Endothelial cell of umbilical vein (primary cell): ENCODE data around the gene CHRNB1. TPM values are rescaled to one million over a fixed set of nuclear protein-coding genes. Genes with fewer than 3 reads are reported as not detected.
A peak's percentile ranks its signal among the peaks of the same experiment; 100 is the strongest.

Source experiments
- Bru-seq: library from RNA; stranded (reverse); fragments of 400-500 nt; gene quantifications from one replicate; lab custom pipeline; 2021; lab: Mats Ljungman, UMichigan
- BruChase-seq, 2 experiments: library from RNA; stranded (reverse); fragments of 400-500 nt; gene quantifications; one replicate each; lab custom pipeline; 2021; lab: Mats Ljungman, UMichigan
- BruUV-seq: library from RNA; stranded (reverse); fragments of 400-500 nt; replicated peaks from 2 replicates; lab custom pipeline; 2021; lab: Mats Ljungman, UMichigan
- CTCF ChIA-PET: fragments of 300-600, 350-600 bp; sonication (Branson Sonifier 250); formaldehyde crosslinking; loops from one replicate; lab custom pipeline; 2021; ENCODE audit warnings: antibody characterized with exemption, inconsistent platforms; lab: Charles Lee
- POLR2A ChIA-PET: fragments of 300-600, 350-600 bp; sonication (Branson Sonifier 250); formaldehyde crosslinking; loops from one replicate; lab custom pipeline; 2021; ENCODE audit warnings: antibody characterized with exemption, inconsistent platforms; lab: Charles Lee
- DNase-seq: peaks from one replicate; pipeline ENCODE4 v3.0.0-alpha.2; 2011; ENCODE audit warnings: low read depth, low spot score
- FAIRE-seq: peaks from 2 replicates; lab custom pipeline; 2011; peaks lifted over from hg19 to GRCh38; lab: Jason Lieb, UNC
- H2AFZ ChIP-seq: 2 replicates; pipeline ENCODE4 v1.6.0; 2012; ENCODE audit warnings: low read depth, low read length, control low read depth, inconsistent platforms
- H3K27ac ChIP-seq: 2 replicates; pipeline ENCODE4 v1.5.1; 2011; ENCODE audit warnings: low read depth, mild to moderate bottlenecking, control low read depth, low read length, moderate library complexity; ENCODE audit not compliant: insufficient read depth
- H3K27me3 ChIP-seq, 2 experiments: 2 replicates each; pipeline versions ENCODE4 v1.6.0 to v1.6.1; 2011; ENCODE audit warnings: low read length in 2 of 2, mixed read lengths in 1 of 2; ENCODE audit not compliant: control insufficient read depth in 2 of 2, insufficient read depth in 2 of 2
- H3K36me3 ChIP-seq, 2 experiments: 2 replicates in 1 of 2; 3 replicates in 1 of 2; pipeline ENCODE4 v1.5.1; 2011; ENCODE audit warnings: low read length in 2 of 2, mild to moderate bottlenecking in 1 of 2, moderate library complexity in 1 of 2; ENCODE audit not compliant: control insufficient read depth in 2 of 2, insufficient read depth in 2 of 2; ENCODE audit errors: extremely low read depth in 1 of 2
- H3K4me1 ChIP-seq: 3 replicates; pipeline ENCODE4 v1.5.1; 2011; ENCODE audit warnings: mild to moderate bottlenecking, low read length; ENCODE audit not compliant: control insufficient read depth, insufficient read depth; ENCODE audit errors: extremely low read depth
- H3K4me2 ChIP-seq: 2 replicates; pipeline ENCODE4 v1.6.1; 2011; ENCODE audit warnings: low read length, control low read depth, mixed read lengths; ENCODE audit not compliant: insufficient read depth
- H3K4me3 ChIP-seq, 3 experiments: fragments of 200-600 bp in 1 of 3; sonication (generic), shearing (Covaris generic) in 1 of 3; replicated peaks in 1 of 3; 2 replicates each; pipeline ENCODE4 v1.5.1; 2011 to 2016; ENCODE audit warnings: control low read depth in 3 of 3, low read length in 3 of 3, mild to moderate bottlenecking in 2 of 3, inconsistent platforms in 1 of 3, low read depth in 1 of 3, moderate library complexity in 1 of 3; ENCODE audit not compliant: insufficient read depth in 1 of 3
- H3K79me2 ChIP-seq: 2 replicates; pipeline ENCODE4 v1.6.0; 2012; ENCODE audit warnings: low read length, inconsistent platforms; ENCODE audit not compliant: control insufficient read depth, insufficient read depth
- H3K9ac ChIP-seq: replicated peaks from 2 replicates; pipeline ENCODE3; 2011; ENCODE audit warnings: low read length, control low read depth; ENCODE audit not compliant: insufficient read depth; ENCODE audit errors: extremely low read depth
- H3K9me1 ChIP-seq: replicated peaks from 3 replicates; pipeline ENCODE4 v1.6.0; 2011; ENCODE audit warnings: mild to moderate bottlenecking, low read length; ENCODE audit not compliant: control insufficient read depth, insufficient read depth; ENCODE audit errors: extremely low read depth
- H3K9me3 ChIP-seq: replicated peaks from 2 replicates; pipeline ENCODE4 v1.5.1; 2012; ENCODE audit warnings: low read length, inconsistent platforms; ENCODE audit not compliant: control insufficient read depth, insufficient read depth
- H4K20me1 ChIP-seq: replicated peaks from 2 replicates; pipeline ENCODE3; 2011; ENCODE audit warnings: mild to moderate bottlenecking, low read length; ENCODE audit not compliant: control insufficient read depth, insufficient read depth; ENCODE audit errors: extremely low read depth
- CTCF ChIP-seq, 2 donors: IDR thresholded peaks; 1 replicate in 1 of 2; 2 replicates in 1 of 2; pipeline ENCODE4 v1.5.1; 2011; ENCODE audit warnings: low read length in 2 of 2, mild to moderate bottlenecking in 2 of 2, moderate library complexity in 2 of 2, control low read depth in 1 of 2, inconsistent platforms in 1 of 2, low read depth in 1 of 2; ENCODE audit not compliant: insufficient read depth in 1 of 2; ENCODE audit errors: extremely low read depth in 1 of 2
- EZH2 ChIP-seq: IDR thresholded peaks from 2 replicates; pipeline ENCODE4 v1.6.1; 2012; ENCODE audit warnings: borderline replicate concordance, low read depth, mild to moderate bottlenecking, moderate library complexity, low read length, inconsistent platforms; ENCODE audit not compliant: severe bottlenecking
- FOS ChIP-seq: IDR thresholded peaks from 2 replicates; pipeline ENCODE4 v1.6.1; 2011; ENCODE audit warnings: mild to moderate bottlenecking, low read length, moderate library complexity, borderline replicate concordance; ENCODE audit not compliant: insufficient read depth
- GATA2 ChIP-seq: IDR thresholded peaks from 2 replicates; pipeline ENCODE4 v1.7.0; 2011; ENCODE audit warnings: low read depth, mild to moderate bottlenecking, moderate library complexity, mixed read lengths, low read length; ENCODE audit not compliant: insufficient read length, insufficient read depth
- JUN ChIP-seq: IDR thresholded peaks from 2 replicates; pipeline ENCODE4 v1.6.1; 2011; ENCODE audit warnings: borderline replicate concordance, low read depth; ENCODE audit not compliant: insufficient read length, insufficient read depth
- MAX ChIP-seq: IDR thresholded peaks from 2 replicates; pipeline ENCODE4 v1.6.1; 2011; ENCODE audit not compliant: insufficient read depth, insufficient read length
- MYC ChIP-seq: IDR thresholded peaks from one replicate; pipeline ENCODE4 v1.6.1; 2011; ENCODE audit warnings: mild to moderate bottlenecking, low read depth, low read length
- POLR2A ChIP-seq: IDR thresholded peaks from 2 replicates; pipeline ENCODE4 v1.6.1; 2012; ENCODE audit warnings: low read depth, mild to moderate bottlenecking, control low read depth, low read length
- POLR2AphosphoS5 ChIP-seq: IDR thresholded peaks from 2 replicates; pipeline ENCODE4 v1.6.1; 2012; ENCODE audit warnings: low read depth, mild to moderate bottlenecking, control low read depth, low read length, moderate library complexity; ENCODE audit not compliant: insufficient read depth
- dilution Hi-C: fragments of 300-500 bp; cut with MboI; formaldehyde crosslinking; loops from one replicate; pipeline ENCODE4 v1.15.0; 2019; ENCODE audit warnings: low sequenced_read_pairs; ENCODE audit not compliant: extremely low pct_ligation_motif_present
- intact Hi-C: fragments of 100-400 bp; cut with micrococcal nuclease; formaldehyde crosslinking; loops from one replicate; pipeline ENCODE4 v1.10.0; 2022
- long read RNA-seq: library from polyadenylated mRNA; stranded (forward); transcript quantifications from one replicate; pipeline ENCODE4 v2.0.0, GENCODE V29; 2021
- polyA minus RNA-seq, 3 experiments: library from RNA; depleted of rRNA, polyadenylated mRNA; stranded (reverse); fragments of >200 nt; gene quantifications; 1 replicate in 1 of 3; 2 replicates in 2 of 3; pipeline ENCODE4 v1.2.3, GENCODE V29; 2011
- polyA plus RNA-seq, 4 experiments: library from polyadenylated mRNA; depleted of rRNA in 3 of 4; stranded (reverse) in 3 of 4; unstranded in 1 of 4; fragments of >200 nt; gene quantifications; 2 replicates each; pipeline versions ENCODE4 v1.2.1 to v1.2.3, GENCODE V29; 2011 to 2012; ENCODE audit warnings: missing spikeins in 1 of 4
- total RNA-seq: library from RNA; stranded (reverse); gene quantifications from 2 replicates; pipeline ENCODE4 v1.2.3, GENCODE V29; 2021

CHRNB1 gene
- total RNA-seq, result 5.4 and 5.6 TPM in 2 replicates
- 9.3 and 9.6 TPM in 2 replicates for polyA plus RNA-seq
- 9.6 and 9.9 TPM in 2 replicates for polyA plus RNA-seq (2011; cell fraction: cytosol; rRNA removed)
- polyA plus RNA-seq (2011; cell fraction: nucleus; rRNA removed), result 2.8 and 3.2 TPM in 2 replicates
- 3.7 and 5.6 TPM in 2 replicates for polyA plus RNA-seq (2012)
- 7.7 and 8.9 TPM in 2 replicates for polyA minus RNA-seq
- polyA minus RNA-seq (2011; cell fraction: cytosol; rRNA and poly(A)+ RNA removed), result not detected
- polyA minus RNA-seq (2011; cell fraction: nucleus; rRNA and poly(A)+ RNA removed), result 0.82 and 1.9 TPM in 2 replicates
- percentile 34 among the genes with signal in this experiment for Bru-seq, nascent RNA
- BruChase-seq, experiment 1, labeled RNA remaining after a 6-hour chase, result percentile 42 among the genes with signal in this experiment
- percentile 43 among the genes with signal in this experiment for BruChase-seq, experiment 2, labeled RNA remaining after a 2-hour chase
- long read RNA-seq, transcript CHRNB1-207 (2 exons, 1,095 nt), result major isoform, 9 of 19 reads
- long read RNA-seq, transcript CHRNB1-201 (11 exons, 2,557 nt), result minor isoform, 5 of 19 reads
- long read RNA-seq, partial matches to known transcripts, result 2 of 19 reads
- long read RNA-seq, other reads (novel, unspliced or antisense), result 3 of 19 reads

GRCh38 chr17:7444682-7445618 is at the start of gene CHRNB1:
CHRNB1 (plus strand) TSS chr17:7445061; CDS start chr17:7445128, 67 bp downstream.
- no peak within 1 kb of the TSS for H3K27ac ChIP-seq
- no peak within 1 kb of the TSS for H3K9ac ChIP-seq
- no peaks in the 10 kb centered on the region for H3K9me3 ChIP-seq
- POLR2A ChIA-PET, result interaction anchor here (0.9 to 1.2 kb wide), 2 partner anchors 8 to 39 kb away, joined by 3 to 7 read pairs; partner anchors contain the start of gene POLR2A
- H3K9me1 ChIP-seq, result no peaks in the 10 kb centered on the region
- H3K4me3 ChIP-seq, result peak within 1 kb of the TSS; percentile 14 to 34 (median 25)
- FAIRE-seq (peak; percentile 33), DNase-seq (peak; percentile 35)
- no TSS peak for BruUV-seq
- CTCF ChIA-PET, result interaction anchor here (0.9 to 4.1 kb wide), 8 partner anchors 9 to 399 kb away, joined by 3 to 30 read pairs (median 4); partner anchors contain the start of genes TMEM102, TMEM256 and TNFSF13
- H4K20me1 ChIP-seq, result no peaks in the 10 kb centered on the region
- peak within 1 kb of the TSS; percentile 71 for H2AFZ ChIP-seq
- no peaks in the 10 kb centered on the region for H3K36me3 ChIP-seq
- dilution Hi-C loops, result no loop called here
- H3K27me3 ChIP-seq, result peaks cover 22 to 30% of the 10 kb centered on the region in 2 experiments
- peak within 1 kb of the TSS; percentile 67 for H3K4me2 ChIP-seq
- no peaks in the 10 kb centered on the region for H3K79me2 ChIP-seq
- no peak for TF ChIP-seq CTCF (IDR thresholded peaks at IDR 0.05; ENCODE audit: extremely low read depth in 1 of 2, insufficient read depth in 1 of 2, low read depth in 1 of 2, low read length in 2 of 2)
- no peak for TF ChIP-seq POLR2AphosphoS5
- no peak for TF ChIP-seq POLR2A
- no peak for TF ChIP-seq EZH2
- TF ChIP-seq JUN, result no peak
- no peak for TF ChIP-seq MYC
- TF ChIP-seq FOS, result no peak
- no peak for TF ChIP-seq MAX
- no peak for TF ChIP-seq GATA2
- H3K4me1 ChIP-seq, result peaks cover 15% of the 10 kb centered on the region
- intact Hi-C loops, result loop anchor here (1.0 kb wide), 1 partner anchor 10 kb away; no protein-coding TSS in a partner anchor
